Parathyroid adenoma (tissue), 2 donors: Measurements from ENCODE around the gene FBXL20.
"Not testable (repeated sequence)": the region's sequence is repeated elsewhere in the genome, so short reads cannot be mapped to it uniquely, and the experiment has no call there.

Experiments used
- H2AFZ ChIP-seq: fragments of 300-600 bp; sonication (generic); one replicate; pipeline ENCODE4 v1.7.0; 2017; ENCODE audit warnings: antibody characterized with exemption, mild to moderate bottlenecking
- H3K27ac ChIP-seq: fragments of 300-600 bp; sonication (generic); one replicate; pipeline ENCODE4 v1.7.0; 2017
- H3K27me3 ChIP-seq: fragments of 300-600 bp; sonication (generic); one replicate; pipeline ENCODE4 v1.7.0; 2017; ENCODE audit warnings: low read length; ENCODE audit not compliant: control insufficient read depth, insufficient read depth
- H3K36me3 ChIP-seq: fragments of 300-600 bp; sonication (generic); one replicate; pipeline ENCODE4 v1.7.0; 2017; ENCODE audit warnings: low read length; ENCODE audit not compliant: control insufficient read depth, insufficient read depth
- H3K4me1 ChIP-seq: fragments of 300-600 bp; sonication (generic); one replicate; pipeline ENCODE4 v1.7.0; 2017; ENCODE audit warnings: control low read depth
- H3K4me2 ChIP-seq: fragments of 300-600 bp; sonication (generic); one replicate; pipeline ENCODE4 v1.7.0; 2017; ENCODE audit warnings: low read length
- H3K4me3 ChIP-seq: fragments of 300-600 bp; sonication (generic); one replicate; pipeline ENCODE4 v1.7.0; 2017; ENCODE audit warnings: low read depth, low read length
- H3K79me2 ChIP-seq: fragments of 300-600 bp; sonication (generic); one replicate; pipeline ENCODE4 v1.7.0; 2017; ENCODE audit warnings: control low read depth
- H3K9ac ChIP-seq: fragments of 300-600 bp; sonication (generic); one replicate; pipeline ENCODE4 v1.7.0; 2017; ENCODE audit warnings: mild to moderate bottlenecking
- H3K9me3 ChIP-seq: fragments of 300-600 bp; sonication (generic); one replicate; pipeline ENCODE4 v1.7.0; 2017; ENCODE audit warnings: low read length; ENCODE audit not compliant: control insufficient read depth
- CTCF ChIP-seq: fragments of 300-600 bp; sonication (generic); IDR thresholded peaks from one replicate; pipeline ENCODE4 v1.7.0; 2017; ENCODE audit warnings: antibody characterized with exemption, mild to moderate bottlenecking
- donor health status: primary hyperparathyroidism.

The FBXL20 gene

GRCh38 chr17:39305978-39306377, 95.4 kb downstream of the FBXL20 start:
- no peak for TF ChIP-seq CTCF
- Histone ChIP-seq H3K27me3 (no peaks in the 10 kb centered on the region), H3K27ac (no peak overlapping the region), H3K4me1 (no peaks in the 10 kb centered on the region), H3K79me2 (no peaks in the 10 kb centered on the region), H3K36me3 (no peaks in the 10 kb centered on the region), H3K4me2 (no peak overlapping the region), H3K9ac (no peak overlapping the region), H3K4me3 (no peak overlapping the region), H2AFZ (no peak overlapping the region), H3K9me3 (no peaks in the 10 kb centered on the region)

- no peak overlapping the region for H3K9ac ChIP-seq
- no peak overlapping the region for H3K27ac ChIP-seq
- no peaks in the 10 kb centered on the region for H3K79me2 ChIP-seq
- TF ChIP-seq CTCF, result no peak
- H3K36me3 ChIP-seq, result no peaks in the 10 kb centered on the region
- H3K9me3 ChIP-seq, result no peaks in the 10 kb centered on the region
- H3K4me1 ChIP-seq, result no peaks in the 10 kb centered on the region
- H2AFZ ChIP-seq, result no peak overlapping the region
- no peak overlapping the region for H3K4me2 ChIP-seq
- H3K4me3 ChIP-seq, result no peak overlapping the region
- H3K27me3 ChIP-seq, result no peaks in the 10 kb centered on the region
Measured at GRCh38 chr17:39304188-39304587, 97.2 kb downstream of the FBXL20 start.

GRCh38 chr17:39294060-39294459, 107.4 kb downstream of the FBXL20 start:
- Histone ChIP-seq H3K4me1 (no peaks in the 10 kb centered on the region), H3K27ac (no peak overlapping the region), H3K9me3 (no peaks in the 10 kb centered on the region), H3K79me2 (no peaks in the 10 kb centered on the region), H3K4me3 (no peak overlapping the region), H3K9ac (no peak overlapping the region), H3K36me3 (no peaks in the 10 kb centered on the region), H3K4me2 (no peak overlapping the region), H3K27me3 (no peaks in the 10 kb centered on the region), H2AFZ (no peak overlapping the region)
- no peak for TF ChIP-seq CTCF

- H3K27ac ChIP-seq, H3K27me3 ChIP-seq, H2AFZ ChIP-seq, H3K9me3 ChIP-seq, H3K4me3 ChIP-seq, H3K4me2 ChIP-seq, H3K9ac ChIP-seq, H3K79me2 ChIP-seq, H3K4me1 ChIP-seq, H3K36me3 ChIP-seq: not testable (repeated sequence)
Measured at GRCh38 chr17:39292546-39292945, 108.9 kb downstream of the FBXL20 start.

GRCh38 chr17:39286513-39286912, 114.9 kb downstream of the FBXL20 start:
- not testable (repeated sequence) for H2AFZ ChIP-seq, H3K4me1 ChIP-seq, H3K9ac ChIP-seq, H3K4me2 ChIP-seq, H3K27me3 ChIP-seq, H3K4me3 ChIP-seq, H3K36me3 ChIP-seq, H3K9me3 ChIP-seq, H3K79me2 ChIP-seq, H3K27ac ChIP-seq

- H3K36me3 ChIP-seq, result no peaks in the 10 kb centered on the region
- no peak for TF ChIP-seq CTCF
- no peak overlapping the region for H3K4me3 ChIP-seq
- no peaks in the 10 kb centered on the region for H3K9me3 ChIP-seq
- no peak overlapping the region for H3K4me2 ChIP-seq
- no peak overlapping the region for H2AFZ ChIP-seq
- no peaks in the 10 kb centered on the region for H3K79me2 ChIP-seq
- H3K9ac ChIP-seq, result no peak overlapping the region
- H3K4me1 ChIP-seq, result no peaks in the 10 kb centered on the region
- H3K27ac ChIP-seq, result no peak overlapping the region
- H3K27me3 ChIP-seq, result no peaks in the 10 kb centered on the region
Measured at GRCh38 chr17:39284685-39285084, 116.7 kb downstream of the FBXL20 start.
